ENCODE data around the gene SERP2.

SERP2 gene

GRCh38 chr13:44407379-44407778 is 33.8 kb downstream of the SERP2 start:
- no peak overlapping the region for H3K4me3 Mint-ChIP-seq
- no peak overlapping the region for H3K27ac Mint-ChIP-seq
- H3K36me3 Mint-ChIP-seq: no peaks in the 10 kb centered on the region
- no peak for ATAC-seq
- no peaks in the 10 kb centered on the region for H3K4me1 Mint-ChIP-seq
- H3K27me3 Mint-ChIP-seq: peaks cover 43% of the 10 kb centered on the region
- no peaks in the 10 kb centered on the region for H3K9me3 Mint-ChIP-seq

- no peaks in the 10 kb centered on the region for H3K4me1 Mint-ChIP-seq
- no peaks in the 10 kb centered on the region for H3K36me3 Mint-ChIP-seq
- peaks cover 43% of the 10 kb centered on the region for H3K27me3 Mint-ChIP-seq
- H3K27ac Mint-ChIP-seq: no peak overlapping the region
- no peak overlapping the region for H3K4me3 Mint-ChIP-seq
- ATAC-seq: no peak
- H3K9me3 Mint-ChIP-seq: no peaks in the 10 kb centered on the region
Measured at GRCh38 chr13:44407891-44408290, 34.3 kb downstream of the SERP2 start.

DNA sequence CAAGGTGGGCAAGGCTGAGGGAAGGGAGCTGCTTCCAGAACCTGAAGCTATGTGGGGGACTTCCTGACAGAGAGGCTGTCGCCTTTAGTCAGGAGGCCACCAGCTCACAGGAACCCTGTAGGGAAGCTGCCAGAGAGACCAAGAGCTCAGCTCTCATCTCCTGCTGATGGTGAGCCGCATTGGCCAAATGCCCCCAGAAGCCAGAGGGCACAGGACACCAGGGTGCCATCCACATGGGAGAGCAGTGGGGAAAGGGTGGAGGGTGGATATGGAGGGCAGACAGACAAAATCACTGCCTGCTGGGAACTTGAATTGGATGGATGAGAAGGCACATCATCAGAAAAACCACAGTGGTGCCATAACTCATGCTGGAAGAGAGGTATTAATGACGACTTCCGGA is 36.0 kb downstream of the SERP2 start:
- H3K27me3 Mint-ChIP-seq: peaks cover 32% of the 10 kb centered on the region
- H3K9me3 Mint-ChIP-seq: no peaks in the 10 kb centered on the region
- H3K36me3 Mint-ChIP-seq: no peaks in the 10 kb centered on the region
- no peak for ATAC-seq
- H3K4me1 Mint-ChIP-seq: no peaks in the 10 kb centered on the region
- no peak overlapping the region for H3K4me3 Mint-ChIP-seq
- no peak overlapping the region for H3K27ac Mint-ChIP-seq

- Mint-ChIP-seq H3K9me3 (no peaks in the 10 kb centered on the region), H3K27me3 (peaks cover 24% of the 10 kb centered on the region), H3K4me1 (no peaks in the 10 kb centered on the region), H3K4me3 (no peak overlapping the region), H3K36me3 (no peaks in the 10 kb centered on the region), H3K27ac (no peak overlapping the region)
- ATAC-seq: no peak
Measured at GRCh38 chr13:44410328-44410859, 36.8 kb downstream of the SERP2 start.

DNA sequence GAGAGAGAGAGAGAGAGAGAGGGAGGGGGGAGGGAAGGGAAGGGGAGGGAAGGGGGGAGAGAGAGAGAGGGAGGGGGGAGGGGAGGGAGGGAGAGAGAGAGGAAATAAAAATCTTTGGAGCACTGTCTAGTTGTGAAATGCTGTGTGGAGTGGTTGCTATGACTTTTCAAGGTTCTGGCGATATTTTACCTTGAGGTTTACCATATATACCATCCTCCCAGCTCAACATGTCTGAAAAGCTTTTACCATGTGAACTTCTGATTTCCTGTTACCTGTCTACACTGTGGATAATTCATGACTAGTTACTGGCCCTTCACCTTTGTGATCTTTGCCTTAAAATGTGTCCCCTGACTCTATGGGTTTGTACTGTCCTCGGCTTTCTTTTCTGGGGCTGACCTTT is 38.2 kb downstream of the SERP2 start:
- no peaks in the 10 kb centered on the region for H3K4me1 Mint-ChIP-seq
- H3K4me3 Mint-ChIP-seq: no peak overlapping the region
- no peak for ATAC-seq
- no peak overlapping the region for H3K27ac Mint-ChIP-seq
- no peaks in the 10 kb centered on the region for H3K9me3 Mint-ChIP-seq
- peaks cover 19% of the 10 kb centered on the region for H3K27me3 Mint-ChIP-seq
- H3K36me3 Mint-ChIP-seq: no peaks in the 10 kb centered on the region

GRCh38 chr13:44412346-44412935 is 38.8 kb downstream of the SERP2 start:
- Mint-ChIP-seq H3K27me3 (peaks cover 19% of the 10 kb centered on the region), H3K9me3 (no peaks in the 10 kb centered on the region), H3K27ac (no peak overlapping the region), H3K4me3 (no peak overlapping the region), H3K36me3 (no peaks in the 10 kb centered on the region), H3K4me1 (no peaks in the 10 kb centered on the region)
- no peak for ATAC-seq

- H3K4me1 Mint-ChIP-seq: peaks cover 5% of the 10 kb centered on the region
- no peak overlapping the region for H3K27ac Mint-ChIP-seq
- no peak overlapping the region for H3K4me3 Mint-ChIP-seq
- no peaks in the 10 kb centered on the region for H3K9me3 Mint-ChIP-seq
- no peaks in the 10 kb centered on the region for H3K36me3 Mint-ChIP-seq
- ATAC-seq: no peak
- peaks cover 19% of the 10 kb centered on the region for H3K27me3 Mint-ChIP-seq
Measured at GRCh38 chr13:44413095-44413494, 39.5 kb downstream of the SERP2 start.

- H3K9me3 Mint-ChIP-seq: no peaks in the 10 kb centered on the region
- H3K36me3 Mint-ChIP-seq: no peaks in the 10 kb centered on the region
- ATAC-seq: no peak
- peaks cover 7% of the 10 kb centered on the region for H3K4me1 Mint-ChIP-seq
- H3K27ac Mint-ChIP-seq: no peak overlapping the region
- H3K27me3 Mint-ChIP-seq: peaks cover 19% of the 10 kb centered on the region
- H3K4me3 Mint-ChIP-seq: no peak overlapping the region
Measured at GRCh38 chr13:44414716-44415115, 41.1 kb downstream of the SERP2 start.

- H3K4me3 Mint-ChIP-seq: no peak overlapping the region
- H3K9me3 Mint-ChIP-seq: no peaks in the 10 kb centered on the region
- H3K4me1 Mint-ChIP-seq: peaks cover 7% of the 10 kb centered on the region
- no peaks in the 10 kb centered on the region for H3K36me3 Mint-ChIP-seq
- ATAC-seq: no peak
- no peak overlapping the region for H3K27ac Mint-ChIP-seq
- peaks cover 10% of the 10 kb centered on the region for H3K27me3 Mint-ChIP-seq
Measured at GRCh38 chr13:44415815-44416214, 42.2 kb downstream of the SERP2 start.

GRCh38 chr13:44416301-44416700 is 42.7 kb downstream of the SERP2 start:
- H3K4me3 Mint-ChIP-seq: no peak overlapping the region
- no peaks in the 10 kb centered on the region for H3K9me3 Mint-ChIP-seq
- H3K4me1 Mint-ChIP-seq: peaks cover 7% of the 10 kb centered on the region
- H3K27ac Mint-ChIP-seq: no peak overlapping the region
- no peak for ATAC-seq
- peaks cover 12% of the 10 kb centered on the region for H3K27me3 Mint-ChIP-seq
- no peaks in the 10 kb centered on the region for H3K36me3 Mint-ChIP-seq

GRCh38 chr13:44416744-44417143 is 43.1 kb downstream of the SERP2 start:
- peaks cover 7% of the 10 kb centered on the region for H3K4me1 Mint-ChIP-seq
- no peaks in the 10 kb centered on the region for H3K9me3 Mint-ChIP-seq
- ATAC-seq: no peak
- no peaks in the 10 kb centered on the region for H3K36me3 Mint-ChIP-seq
- no peak overlapping the region for H3K27ac Mint-ChIP-seq
- no peak overlapping the region for H3K4me3 Mint-ChIP-seq
- H3K27me3 Mint-ChIP-seq: peaks cover 16% of the 10 kb centered on the region

DNA sequence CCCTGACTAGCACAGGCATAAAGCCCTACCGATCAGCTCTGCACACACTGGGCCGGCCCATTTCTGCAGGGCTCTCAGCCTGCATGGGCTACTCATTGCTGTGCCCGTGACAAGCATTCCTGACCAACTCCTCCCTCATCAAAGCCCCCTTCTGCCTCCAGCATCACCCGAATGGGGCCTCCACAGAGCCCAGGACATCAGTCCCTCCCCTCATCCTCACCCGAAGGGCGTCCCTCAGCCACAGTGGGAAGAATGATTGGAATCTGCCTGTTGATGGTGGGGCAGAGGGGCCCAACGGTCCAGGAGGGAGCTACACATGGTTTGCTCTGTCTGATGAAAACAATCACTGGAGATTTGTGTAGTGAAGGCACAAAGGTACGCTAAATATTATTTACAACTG is 43.8 kb downstream of the SERP2 start:
- Mint-ChIP-seq H3K27ac (no peak overlapping the region), H3K27me3 (peaks cover 23% of the 10 kb centered on the region), H3K4me3 (no peak overlapping the region), H3K36me3 (no peaks in the 10 kb centered on the region), H3K9me3 (no peaks in the 10 kb centered on the region), H3K4me1 (peaks cover 7% of the 10 kb centered on the region)
- no peak for ATAC-seq

GRCh38 chr13:44417876-44418275 is 44.3 kb downstream of the SERP2 start:
- Mint-ChIP-seq H3K27me3 (peaks cover 28% of the 10 kb centered on the region), H3K27ac (no peak overlapping the region), H3K36me3 (no peaks in the 10 kb centered on the region), H3K4me1 (peaks cover 7% of the 10 kb centered on the region), H3K9me3 (no peaks in the 10 kb centered on the region), H3K4me3 (no peak overlapping the region)
- ATAC-seq: peak; percentile 62

DNA sequence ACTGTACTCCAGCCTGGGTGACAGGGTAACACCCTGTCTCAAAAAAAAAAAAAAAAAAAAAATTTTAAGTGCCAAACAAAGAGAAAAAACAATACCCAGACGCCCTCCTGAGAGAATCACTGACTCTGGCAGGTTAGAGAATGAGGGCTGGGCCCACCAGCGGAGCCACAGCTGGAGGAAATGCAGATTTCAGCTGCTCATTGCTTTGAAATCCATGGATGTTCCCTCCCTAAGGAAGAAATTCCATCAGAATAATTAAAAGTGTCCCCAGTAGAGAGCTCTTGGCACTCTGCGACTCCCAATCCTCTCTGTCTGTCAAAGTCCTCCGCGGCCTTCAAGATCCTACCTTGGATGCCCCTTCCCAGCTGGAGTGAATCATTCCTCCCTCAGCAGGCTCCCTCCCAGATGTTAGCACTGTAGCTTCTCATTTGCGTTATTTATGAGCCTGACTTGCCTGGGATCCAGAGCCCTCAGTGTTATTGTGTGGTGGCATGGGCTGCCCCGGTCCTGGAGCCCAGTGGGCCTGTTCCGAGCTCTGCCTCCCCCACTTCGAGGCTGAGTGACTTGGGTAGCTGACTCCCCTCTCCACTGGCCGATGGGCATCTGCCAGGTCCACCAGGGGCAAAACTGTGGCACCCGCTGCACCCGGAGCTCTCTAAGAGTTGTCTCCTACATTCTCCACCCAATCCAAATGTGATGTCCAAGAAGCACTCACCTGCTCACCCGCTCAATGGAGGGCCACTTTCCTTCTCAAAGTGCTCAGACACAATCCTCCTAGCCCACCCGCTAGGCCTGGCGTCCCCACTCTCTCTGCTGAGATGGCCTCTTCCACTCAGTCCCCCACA is 47.0 kb downstream of the SERP2 start:
- no peaks in the 10 kb centered on the region for H3K9me3 Mint-ChIP-seq
- H3K27ac Mint-ChIP-seq: no peak overlapping the region
- H3K4me3 Mint-ChIP-seq: no peak overlapping the region
- H3K4me1 Mint-ChIP-seq: peaks cover 18% of the 10 kb centered on the region
- ATAC-seq: no peak
- H3K27me3 Mint-ChIP-seq: peaks cover 54% of the 10 kb centered on the region
- no peaks in the 10 kb centered on the region for H3K36me3 Mint-ChIP-seq

- no peaks in the 10 kb centered on the region for H3K36me3 Mint-ChIP-seq
- H3K4me1 Mint-ChIP-seq: peaks cover 21% of the 10 kb centered on the region
- peaks cover 51% of the 10 kb centered on the region for H3K27me3 Mint-ChIP-seq
Measured at GRCh38 chr13:44421853-44422525, 48.4 kb downstream of the SERP2 start.

More at GRCh38 chr13:44421853-44422525, 48.4 kb downstream of the SERP2 start:
- Mint-ChIP-seq H3K9me3 (no peaks in the 10 kb centered on the region), H3K4me3 (no peak overlapping the region), H3K27ac (no peak overlapping the region)
- no peak for ATAC-seq
